Suprapubic skin (tissue), 4 donors: Measurements from ENCODE around the gene ICAM1.

Experiments
- POLR2A ChIP-seq, 2 donors: fragments of 450-650 bp; IDR thresholded peaks; one replicate each; pipeline ENCODE4 v1.6.1; 2017; ENCODE audit warnings: antibody characterized with exemption in 2 of 2, mild to moderate bottlenecking in 2 of 2, moderate library complexity in 2 of 2
- POLR2AphosphoS5 ChIP-seq, 3 donors: sonication (generic); formaldehyde crosslinking; IDR thresholded peaks; one replicate each; pipeline ENCODE4 v1.6.1; 2017; ENCODE audit warnings: antibody characterized with exemption in 3 of 3
- TF ChIP-seq, protein P1 (sequence below), 2 donors: fragments of 200-600 bp in 1 of 2; fragments of 450-650 bp in 1 of 2; sonication (generic) in 1 of 2; IDR thresholded peaks; one replicate each; pipeline ENCODE4 v1.5.1; 2016 to 2019; ENCODE audit warnings: antibody characterized with exemption in 2 of 2, mild to moderate bottlenecking in 1 of 2, moderate library complexity in 1 of 2

GRCh38 chr19:10325732-10326131 lies 54.8 kb downstream of the ICAM1 start:
- TF ChIP-seq, protein P1, sequence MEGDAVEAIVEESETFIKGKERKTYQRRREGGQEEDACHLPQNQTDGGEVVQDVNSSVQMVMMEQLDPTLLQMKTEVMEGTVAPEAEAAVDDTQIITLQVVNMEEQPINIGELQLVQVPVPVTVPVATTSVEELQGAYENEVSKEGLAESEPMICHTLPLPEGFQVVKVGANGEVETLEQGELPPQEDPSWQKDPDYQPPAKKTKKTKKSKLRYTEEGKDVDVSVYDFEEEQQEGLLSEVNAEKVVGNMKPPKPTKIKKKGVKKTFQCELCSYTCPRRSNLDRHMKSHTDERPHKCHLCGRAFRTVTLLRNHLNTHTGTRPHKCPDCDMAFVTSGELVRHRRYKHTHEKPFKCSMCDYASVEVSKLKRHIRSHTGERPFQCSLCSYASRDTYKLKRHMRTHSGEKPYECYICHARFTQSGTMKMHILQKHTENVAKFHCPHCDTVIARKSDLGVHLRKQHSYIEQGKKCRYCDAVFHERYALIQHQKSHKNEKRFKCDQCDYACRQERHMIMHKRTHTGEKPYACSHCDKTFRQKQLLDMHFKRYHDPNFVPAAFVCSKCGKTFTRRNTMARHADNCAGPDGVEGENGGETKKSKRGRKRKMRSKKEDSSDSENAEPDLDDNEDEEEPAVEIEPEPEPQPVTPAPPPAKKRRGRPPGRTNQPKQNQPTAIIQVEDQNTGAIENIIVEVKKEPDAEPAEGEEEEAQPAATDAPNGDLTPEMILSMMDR (IDR thresholded peaks at IDR 0.05) = no peak
- no peak for TF ChIP-seq POLR2AphosphoS5 (IDR thresholded peaks at IDR 0.05)
- no peak for TF ChIP-seq POLR2A (IDR thresholded peaks at IDR 0.05)
